GM12891 (cell line): Measurements from ENCODE around the gene TMEM219.

Source experiments
- POLR2A ChIP-seq: IDR thresholded peaks from 2 replicates; pipeline ENCODE4 v1.6.1; 2011; ENCODE audit warnings: low read depth, low read length, control low read depth
- POLR2AphosphoS5 ChIP-seq: IDR thresholded peaks from 2 replicates; pipeline ENCODE4 v1.6.1; 2011; ENCODE audit warnings: low read depth, low read length, control low read depth
- SPI1 ChIP-seq: IDR thresholded peaks from 2 replicates; pipeline ENCODE4 v1.6.1; 2011; ENCODE audit warnings: low read depth, low read length, control low read depth
- TAF1 ChIP-seq: IDR thresholded peaks from 2 replicates; pipeline ENCODE4 v1.6.1; 2011; ENCODE audit warnings: low read depth, low read length, control low read depth

DNA sequence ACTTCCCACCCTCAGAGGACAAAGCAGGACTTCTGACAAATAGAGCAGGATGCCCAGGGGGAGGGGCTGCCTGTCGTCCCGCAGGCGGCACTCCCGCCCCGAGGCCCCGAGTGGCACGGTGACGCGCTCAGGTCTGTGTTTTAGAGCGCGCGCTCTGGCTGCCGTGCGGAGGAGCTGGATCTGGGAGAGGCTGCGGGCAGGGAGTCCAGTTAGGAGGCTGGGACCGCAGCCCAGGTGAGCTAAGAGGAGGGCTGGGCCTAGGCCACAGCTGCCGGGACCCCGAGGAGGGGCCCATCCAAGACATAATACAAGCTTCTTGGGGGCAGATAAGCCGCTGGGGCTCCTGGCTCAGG is 42.5 kb downstream of the TMEM219 start:
- TF ChIP-seq POLR2AphosphoS5 (no peak), POLR2A (no peak), SPI1 (no peak), TAF1 (no peak)
